H1 (cell line): ENCODE measurements around the gene DCAF4. TPM values are rescaled to one million over a fixed set of nuclear protein-coding genes. Genes with fewer than 3 reads are reported as not detected.

Source experiments
- CTCF ChIA-PET: fragments of 300-600 bp; sonication (Branson Sonifier 250); formaldehyde crosslinking; loops from one replicate; lab custom pipeline; 2021; ENCODE audit not compliant: partially characterized antibody; lab: Charles Lee
- POLR2A ChIA-PET: fragments of 300-600 bp; sonication (Branson Sonifier 250); formaldehyde crosslinking; loops from one replicate; lab custom pipeline; 2021; ENCODE audit warnings: inconsistent platforms; ENCODE audit not compliant: partially characterized antibody; lab: Charles Lee
- DNase-seq, 2 experiments: peaks; one replicate each; pipeline versions ENCODE4 v3.0.0 to v3.0.0-alpha.2; 2010 to 2022; ENCODE audit warnings: low spot score in 2 of 2, low read depth in 1 of 2, mixed read lengths in 1 of 2
- FAIRE-seq: peaks from 2 replicates; lab custom pipeline; 2011; peaks lifted over from hg19 to GRCh38; lab: Jason Lieb, UNC
- H2AFZ ChIP-seq: 2 replicates; pipeline ENCODE4 v1.8.1; 2012; ENCODE audit warnings: low read length, inconsistent platforms
- H2AK5ac ChIP-seq: 2 replicates; pipeline ENCODE4 v1.6.1; 2013; ENCODE audit warnings: low read depth, low read length
- H2BK120ac ChIP-seq: replicated peaks from 2 replicates; pipeline ENCODE3; 2013; ENCODE audit warnings: low read depth, low read length, inconsistent platforms
- H2BK12ac ChIP-seq: 2 replicates; pipeline ENCODE4 v1.6.1; 2013; ENCODE audit warnings: low read depth, low read length
- H2BK15ac ChIP-seq: 2 replicates; pipeline ENCODE4 v1.6.1; 2013; ENCODE audit warnings: low read length
- H2BK20ac ChIP-seq: 2 replicates; pipeline ENCODE4 v1.6.1; 2013; ENCODE audit warnings: low read length
- H2BK5ac ChIP-seq: 2 replicates; pipeline ENCODE4 v1.6.1; 2013; ENCODE audit warnings: low read depth, low read length
- H3K14ac ChIP-seq: 2 replicates; pipeline ENCODE4 v1.6.1; 2013; ENCODE audit warnings: inconsistent platforms; ENCODE audit not compliant: insufficient read length
- H3K18ac ChIP-seq: 2 replicates; pipeline ENCODE4 v1.6.1; 2013; ENCODE audit warnings: low read length; ENCODE audit errors: extremely low read depth
- H3K23ac ChIP-seq: 2 replicates; pipeline ENCODE4 v1.6.1; 2013; ENCODE audit warnings: inconsistent platforms; ENCODE audit not compliant: insufficient read length
- H3K23me2 ChIP-seq: 2 replicates; pipeline ENCODE4 v1.6.1; 2013; ENCODE audit warnings: low read depth, low read length
- H3K27ac ChIP-seq: 2 replicates; pipeline ENCODE4 v1.6.1; 2011; ENCODE audit warnings: low read depth, low read length, inconsistent platforms
- H3K27me3 ChIP-seq, 4 experiments: replicated peaks in 1 of 4; 1 replicate in 1 of 4; 2 replicates in 3 of 4; pipeline versions ENCODE4 v1.6.1 to v1.8.1; 2011 to 2013; ENCODE audit warnings: low read length in 3 of 4, mild to moderate bottlenecking in 3 of 4, inconsistent platforms in 2 of 4, mixed read lengths in 2 of 4, moderate library complexity in 1 of 4; ENCODE audit not compliant: control insufficient read depth in 3 of 4, insufficient read depth in 3 of 4; ENCODE audit errors: extremely low read depth in 1 of 4
- H3K36me3 ChIP-seq, 4 experiments: 2 replicates each; pipeline versions ENCODE4 v1.6.1 to v1.8.1; 2011 to 2013; ENCODE audit warnings: mild to moderate bottlenecking in 4 of 4, low read length in 3 of 4, moderate library complexity in 2 of 4, control low read depth in 1 of 4, inconsistent platforms in 1 of 4; ENCODE audit not compliant: insufficient read depth in 4 of 4, control insufficient read depth in 2 of 4
- H3K4ac ChIP-seq: replicated peaks from 2 replicates; pipeline ENCODE3; 2013; ENCODE audit warnings: low read length, low read depth, mixed read lengths, inconsistent platforms; ENCODE audit not compliant: insufficient read length
- H3K4me1 ChIP-seq, 4 experiments: replicated peaks in 1 of 4; 1 replicate in 1 of 4; 2 replicates in 3 of 4; pipeline versions ENCODE4 v1.6.1 to v1.8.1; 2011 to 2013; ENCODE audit warnings: low read length in 3 of 4, inconsistent platforms in 2 of 4, mixed read lengths in 1 of 4; ENCODE audit not compliant: insufficient read depth in 4 of 4, control insufficient read depth in 3 of 4
- H3K4me2 ChIP-seq, 2 experiments: 2 replicates each; pipeline versions ENCODE4 v1.6.1 to v1.8.1; 2011 to 2013; ENCODE audit warnings: low read depth in 2 of 2, low read length in 2 of 2, control low read depth in 1 of 2, inconsistent platforms in 1 of 2, mild to moderate bottlenecking in 1 of 2; ENCODE audit not compliant: insufficient read depth in 1 of 2
- H3K4me3 ChIP-seq, 4 experiments: fragments of 200-600, 300-600 bp in 1 of 4; sonication (generic), shearing (Covaris generic), sonication (Bioruptor Twin) in 1 of 4; 2 replicates each; pipeline versions ENCODE4 v1.5.1 to v1.8.1; 2011 to 2016; ENCODE audit warnings: low read length in 4 of 4, low read depth in 3 of 4, control low read depth in 2 of 4, inconsistent platforms in 2 of 4, mild to moderate bottlenecking in 2 of 4, mixed read lengths in 1 of 4, moderate library complexity in 1 of 4; ENCODE audit not compliant: insufficient read depth in 2 of 4; ENCODE audit errors: extremely low read depth in 1 of 4
- H3K56ac ChIP-seq: replicated peaks from 2 replicates; pipeline ENCODE3; 2013; ENCODE audit warnings: low read depth, mild to moderate bottlenecking, mixed read lengths, low read length, inconsistent platforms; ENCODE audit not compliant: insufficient read length
- H3K79me1 ChIP-seq: 2 replicates; pipeline ENCODE4 v1.6.1; 2013; ENCODE audit warnings: low read depth, low read length, control low read depth
- H3K79me2 ChIP-seq, 2 experiments: 2 replicates each; pipeline versions ENCODE4 v1.6.1 to v1.8.1; 2012 to 2013; ENCODE audit warnings: low read length in 2 of 2, mild to moderate bottlenecking in 2 of 2, inconsistent platforms in 1 of 2; ENCODE audit not compliant: insufficient read depth in 2 of 2, control insufficient read depth in 1 of 2
- H3K9ac ChIP-seq, 4 experiments: replicated peaks in 1 of 4; 1 replicate in 1 of 4; 2 replicates in 3 of 4; pipeline versions ENCODE4 v1.6.1 to v1.8.1; 2011 to 2013; ENCODE audit warnings: low read depth in 3 of 4, low read length in 3 of 4, control low read depth in 2 of 4, mild to moderate bottlenecking in 2 of 4, moderate library complexity in 2 of 4, inconsistent platforms in 1 of 4; ENCODE audit errors: extremely low read depth in 1 of 4
- H3K9me3 ChIP-seq, 2 experiments: 2 replicates each; pipeline versions ENCODE4 v1.6.1 to v1.8.1; 2012 to 2013; ENCODE audit warnings: mild to moderate bottlenecking in 2 of 2, moderate library complexity in 2 of 2, control low read depth in 1 of 2, inconsistent platforms in 1 of 2, low read depth in 1 of 2, low read length in 1 of 2, mixed read lengths in 1 of 2; ENCODE audit not compliant: insufficient read depth in 2 of 2
- H4K20me1 ChIP-seq, 2 experiments: replicated peaks in 1 of 2; 2 replicates each; pipeline versions ENCODE3 to v1.8.1; 2011 to 2013; ENCODE audit warnings: inconsistent platforms in 2 of 2, low read length in 2 of 2, mild to moderate bottlenecking in 1 of 2; ENCODE audit not compliant: insufficient read depth in 2 of 2, control insufficient read depth in 1 of 2
- H4K5ac ChIP-seq: 2 replicates; pipeline ENCODE4 v1.6.1; 2013; ENCODE audit warnings: low read length, low read depth, mixed read lengths, inconsistent platforms; ENCODE audit not compliant: insufficient read length
- H4K8ac ChIP-seq: 2 replicates; pipeline ENCODE4 v1.8.0; 2013; ENCODE audit warnings: mild to moderate bottlenecking, moderate library complexity, low read length, inconsistent platforms; ENCODE audit not compliant: insufficient read depth; ENCODE audit errors: extremely low read depth
- H4K91ac ChIP-seq: replicated peaks from 2 replicates; pipeline ENCODE3; 2013; ENCODE audit warnings: low read length, mixed read lengths, inconsistent platforms; ENCODE audit not compliant: insufficient read length
- FOSL1 ChIP-seq: IDR thresholded peaks from 2 replicates; pipeline ENCODE4 v1.6.1; 2011; ENCODE audit warnings: mild to moderate bottlenecking, low read depth, low read length, moderate library complexity; ENCODE audit not compliant: insufficient read depth
- WGBS, 2 experiments: shearing (Covaris generic) in 1 of 2; methylation state at CpG; one replicate each; pipeline versions ENCODE4 v1.1.6 to v1.1.7; 2013 to 2015; ENCODE audit warnings: low lambda C conversion rate in 2 of 2, mixed read lengths in 2 of 2, inconsistent platforms in 1 of 2, low coverage in 1 of 2, missing lambda C conversion rate in 1 of 2; ENCODE audit not compliant: insufficient replicate concordance in 2 of 2, insufficient coverage in 1 of 2, insufficient read length in 1 of 2; ENCODE audit errors: extremely low coverage in 1 of 2, missing lambda C conversion rate in 1 of 2; 5-methylcytosine and 5-hydroxymethylcytosine counted together
- polyA plus RNA-seq, 7 experiments: library from polyadenylated mRNA; depleted of rRNA in 3 of 7; stranded (reverse) in 5 of 7; unstranded in 2 of 7; fragments of >200 nt in 5 of 7; fragments of 200-250 nt in 2 of 7; gene quantifications; 1 replicate in 5 of 7; 2 replicates in 1 of 7; 4 replicates in 1 of 7; pipeline versions ENCODE4 v1.2.1 to v1.2.3, GENCODE V29; 2011 to 2013; ENCODE audit warnings: missing spikeins in 2 of 7, mixed read lengths in 2 of 7
- total RNA-seq: library from RNA; stranded (reverse); fragmentation: NEBNext Ultra II Directional; extraction: Animal tissue kit (Norgen Biotek cat#: 25700); gene quantifications from 2 replicates; pipeline ENCODE4 v1.2.1, GENCODE V29; 2021
- TF ChIP-seq, protein P1 (sequence below), 3 experiments: IDR thresholded peaks; 1 replicate in 2 of 3; 2 replicates in 1 of 3; pipeline versions ENCODE4 v1.5.1 to v1.6.1; 2011; ENCODE audit warnings: low read length in 3 of 3, mild to moderate bottlenecking in 3 of 3, inconsistent platforms in 2 of 3, low read depth in 1 of 3, moderate library complexity in 1 of 3; ENCODE audit not compliant: insufficient read depth in 1 of 3; ENCODE audit errors: control extremely low read depth in 1 of 3

DCAF4 gene
- total and polyA plus RNA-seq, 2 of the 8 experiments (the other 6 are each of a cell fraction or from before 2014, with no cell fraction given), result 17.0 to 21.1 TPM

DNA sequence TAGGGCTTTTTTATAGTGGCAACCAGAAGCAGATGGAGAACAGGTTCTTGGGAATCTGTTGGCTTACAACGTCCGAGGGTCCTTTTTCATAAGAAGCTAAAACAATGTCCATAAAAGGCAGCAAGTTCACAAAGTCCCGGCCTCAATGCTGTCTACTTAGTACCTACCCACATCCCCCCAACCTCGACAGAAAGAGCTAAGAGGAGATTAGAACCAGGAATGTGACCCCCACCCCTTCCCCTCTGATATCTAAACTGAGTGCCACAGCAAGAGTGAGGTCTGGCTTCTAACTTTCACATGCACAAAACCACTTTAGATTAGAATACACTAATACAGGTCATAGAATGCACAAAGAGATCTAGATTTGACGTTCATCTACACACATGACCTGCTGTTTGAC, 36.9 kb upstream of the DCAF4 start:
- no peaks in the 10 kb centered on the region for H3K36me3 ChIP-seq
- no peak overlapping the region for H2BK5ac ChIP-seq
- no peak overlapping the region for H3K9ac ChIP-seq
- H4K8ac ChIP-seq, result no peak overlapping the region
- no peak overlapping the region for H3K18ac ChIP-seq
- no peak overlapping the region for H3K4ac ChIP-seq
- H2AK5ac ChIP-seq, result no peak overlapping the region
- no peaks in the 10 kb centered on the region for H4K20me1 ChIP-seq
- H2BK20ac ChIP-seq, result no peak overlapping the region
- peaks cover 14 to 31% (median 17%) of the 10 kb centered on the region in 4 experiments for H3K4me1 ChIP-seq
- no peak overlapping the region for H2BK15ac ChIP-seq
- 77% methylated on average over 5 of the region's 5 CpGs; no CpG with 5 or more reads in 1 of the 2 experiments for WGBS, 2 experiments
- ChIA-PET CTCF (interaction anchor here (1.0 to 1.4 kb wide), 5 partner anchors 11 to 388 kb away, joined by 3 read pairs; no protein-coding TSS in a partner anchor), POLR2A (no interaction called here)
- no peak overlapping the region for H3K4me3 ChIP-seq
- no peak overlapping the region for H4K5ac ChIP-seq
- no peak overlapping the region for H3K27ac ChIP-seq
- H2BK120ac ChIP-seq, result no peak overlapping the region
- H4K91ac ChIP-seq, result no peak overlapping the region
- H3K79me2 ChIP-seq, result no peaks in the 10 kb centered on the region
- no peak overlapping the region for H3K56ac ChIP-seq
- no peaks in the 10 kb centered on the region for H3K79me1 ChIP-seq
- no peak for TF ChIP-seq FOSL1
- TF ChIP-seq, protein P1, sequence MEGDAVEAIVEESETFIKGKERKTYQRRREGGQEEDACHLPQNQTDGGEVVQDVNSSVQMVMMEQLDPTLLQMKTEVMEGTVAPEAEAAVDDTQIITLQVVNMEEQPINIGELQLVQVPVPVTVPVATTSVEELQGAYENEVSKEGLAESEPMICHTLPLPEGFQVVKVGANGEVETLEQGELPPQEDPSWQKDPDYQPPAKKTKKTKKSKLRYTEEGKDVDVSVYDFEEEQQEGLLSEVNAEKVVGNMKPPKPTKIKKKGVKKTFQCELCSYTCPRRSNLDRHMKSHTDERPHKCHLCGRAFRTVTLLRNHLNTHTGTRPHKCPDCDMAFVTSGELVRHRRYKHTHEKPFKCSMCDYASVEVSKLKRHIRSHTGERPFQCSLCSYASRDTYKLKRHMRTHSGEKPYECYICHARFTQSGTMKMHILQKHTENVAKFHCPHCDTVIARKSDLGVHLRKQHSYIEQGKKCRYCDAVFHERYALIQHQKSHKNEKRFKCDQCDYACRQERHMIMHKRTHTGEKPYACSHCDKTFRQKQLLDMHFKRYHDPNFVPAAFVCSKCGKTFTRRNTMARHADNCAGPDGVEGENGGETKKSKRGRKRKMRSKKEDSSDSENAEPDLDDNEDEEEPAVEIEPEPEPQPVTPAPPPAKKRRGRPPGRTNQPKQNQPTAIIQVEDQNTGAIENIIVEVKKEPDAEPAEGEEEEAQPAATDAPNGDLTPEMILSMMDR (IDR thresholded peaks at IDR 0.05; ENCODE audit: control extremely low read depth in 1 of 3, insufficient read depth in 1 of 3, low read depth in 1 of 3, low read length in 3 of 3), result no peak
- H3K9me3 ChIP-seq, result peaks cover 0 to 2% of the 10 kb centered on the region in 2 experiments; a peak in 1 of 4 replicates
- H3K23ac ChIP-seq, result no peak overlapping the region
- no peak overlapping the region for H3K14ac ChIP-seq
- H2AFZ ChIP-seq, result no peak overlapping the region
- DNase-seq (no peak), FAIRE-seq (no peak)
- no peak overlapping the region for H2BK12ac ChIP-seq
- H3K4me2 ChIP-seq, result no peak overlapping the region
- H3K23me2 ChIP-seq, result peaks cover 6% of the 10 kb centered on the region
- peaks cover 17 to 34% (median 30%) of the 10 kb centered on the region in 4 experiments for H3K27me3 ChIP-seq
